ENCODE results near the gene LAPTM4A.
"Not testable (repeated sequence)": the region's sequence is repeated elsewhere in the genome, so short reads cannot be mapped to it uniquely, and the experiment has no call there.

LAPTM4A gene

DNA sequence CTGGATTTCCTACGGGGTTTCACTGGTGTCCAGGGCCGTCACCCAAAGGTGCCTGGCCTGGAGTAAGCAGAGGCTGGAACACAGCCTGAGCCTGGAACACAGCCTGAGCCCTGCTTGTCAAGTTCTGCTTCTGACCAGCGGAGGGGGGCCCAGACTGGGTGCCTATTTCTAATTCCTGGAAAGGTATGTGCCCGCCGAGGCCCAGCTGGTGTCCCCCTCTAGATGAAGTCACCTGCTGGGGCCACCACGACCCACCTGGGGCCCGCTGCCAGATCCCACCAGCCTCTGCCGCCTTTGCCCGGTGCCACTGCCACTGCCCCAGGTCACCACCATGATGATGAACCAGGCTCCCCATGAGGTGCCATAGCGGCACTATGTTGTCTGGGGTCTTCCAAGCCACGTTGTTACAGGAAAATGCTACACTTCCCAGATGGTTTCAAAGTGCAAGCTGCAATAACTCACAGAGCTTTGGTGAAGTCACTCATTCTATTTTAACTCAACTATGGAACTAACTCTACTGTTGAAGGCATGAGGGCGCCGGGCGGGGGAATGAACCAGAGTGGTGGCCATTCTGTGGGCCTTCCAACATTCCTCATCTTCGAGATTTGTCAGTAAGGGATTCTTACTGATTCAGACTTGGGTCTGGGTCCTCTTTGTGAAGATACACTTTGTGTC, 40.9 kb upstream of the LAPTM4A start:
- no peak overlapping the region for H3K4me3 ChIP-seq (replicated peaks; ENCODE audit: insufficient read depth, low read length)
- H3K27me3 ChIP-seq (ENCODE audit: insufficient read depth, poor library complexity, severe bottlenecking): peaks cover 4% of the 10 kb centered on the region
- DNase-seq (ENCODE audit: low read depth in 1 of 2, low spot score in 1 of 2): no peak
- TF ChIP-seq, protein P1, sequence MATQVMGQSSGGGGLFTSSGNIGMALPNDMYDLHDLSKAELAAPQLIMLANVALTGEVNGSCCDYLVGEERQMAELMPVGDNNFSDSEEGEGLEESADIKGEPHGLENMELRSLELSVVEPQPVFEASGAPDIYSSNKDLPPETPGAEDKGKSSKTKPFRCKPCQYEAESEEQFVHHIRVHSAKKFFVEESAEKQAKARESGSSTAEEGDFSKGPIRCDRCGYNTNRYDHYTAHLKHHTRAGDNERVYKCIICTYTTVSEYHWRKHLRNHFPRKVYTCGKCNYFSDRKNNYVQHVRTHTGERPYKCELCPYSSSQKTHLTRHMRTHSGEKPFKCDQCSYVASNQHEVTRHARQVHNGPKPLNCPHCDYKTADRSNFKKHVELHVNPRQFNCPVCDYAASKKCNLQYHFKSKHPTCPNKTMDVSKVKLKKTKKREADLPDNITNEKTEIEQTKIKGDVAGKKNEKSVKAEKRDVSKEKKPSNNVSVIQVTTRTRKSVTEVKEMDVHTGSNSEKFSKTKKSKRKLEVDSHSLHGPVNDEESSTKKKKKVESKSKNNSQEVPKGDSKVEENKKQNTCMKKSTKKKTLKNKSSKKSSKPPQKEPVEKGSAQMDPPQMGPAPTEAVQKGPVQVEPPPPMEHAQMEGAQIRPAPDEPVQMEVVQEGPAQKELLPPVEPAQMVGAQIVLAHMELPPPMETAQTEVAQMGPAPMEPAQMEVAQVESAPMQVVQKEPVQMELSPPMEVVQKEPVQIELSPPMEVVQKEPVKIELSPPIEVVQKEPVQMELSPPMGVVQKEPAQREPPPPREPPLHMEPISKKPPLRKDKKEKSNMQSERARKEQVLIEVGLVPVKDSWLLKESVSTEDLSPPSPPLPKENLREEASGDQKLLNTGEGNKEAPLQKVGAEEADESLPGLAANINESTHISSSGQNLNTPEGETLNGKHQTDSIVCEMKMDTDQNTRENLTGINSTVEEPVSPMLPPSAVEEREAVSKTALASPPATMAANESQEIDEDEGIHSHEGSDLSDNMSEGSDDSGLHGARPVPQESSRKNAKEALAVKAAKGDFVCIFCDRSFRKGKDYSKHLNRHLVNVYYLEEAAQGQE (IDR thresholded peaks at IDR 0.05; ENCODE audit: insufficient replicate concordance, low read depth): no peak
- TF ChIP-seq CTCF (IDR thresholded peaks at IDR 0.05; ENCODE audit: insufficient read depth, low read length): no peak
- H3K27ac ChIP-seq (replicated peaks): no peak overlapping the region

DNA sequence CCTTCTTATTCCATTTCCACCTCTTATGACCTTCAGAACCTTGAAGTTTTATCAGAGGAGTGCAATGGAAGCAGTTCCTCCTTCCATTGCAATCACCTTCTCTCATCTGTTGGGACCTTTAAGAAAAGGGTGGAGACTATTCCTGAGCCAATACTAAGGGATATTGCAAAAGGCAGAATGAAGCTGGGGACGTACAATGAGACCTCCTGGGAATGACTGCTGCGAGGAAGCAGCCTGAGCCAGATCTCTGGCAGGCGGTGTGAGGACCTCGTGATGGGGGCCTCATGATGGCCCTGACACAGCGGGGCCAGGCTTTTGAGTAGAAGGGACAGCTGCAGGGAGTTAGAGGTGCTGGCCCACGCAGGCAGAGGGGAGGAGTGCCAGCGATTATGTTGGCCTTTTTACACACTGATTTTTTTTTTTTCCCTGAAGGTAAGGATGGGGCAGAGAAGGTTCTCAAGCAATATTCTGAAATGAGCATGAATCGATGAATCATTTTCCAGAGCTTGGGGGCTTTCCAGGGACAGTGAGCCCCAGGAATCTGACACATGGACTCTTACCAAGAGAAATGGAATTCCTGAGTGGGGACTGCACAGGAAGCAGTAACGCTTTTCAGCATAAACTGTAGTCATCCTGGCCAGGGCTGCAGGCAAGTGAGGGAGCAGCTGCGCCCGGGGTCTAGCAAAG, 40.0 kb upstream of the LAPTM4A start:
- Histone ChIP-seq H3K4me3 (replicated peaks; ENCODE audit: insufficient read depth, low read length) (no peak overlapping the region), H3K27ac (replicated peaks) (no peak overlapping the region), H3K27me3 (ENCODE audit: insufficient read depth, poor library complexity, severe bottlenecking) (peaks cover 4% of the 10 kb centered on the region)
- TF ChIP-seq GABPA (IDR thresholded peaks at IDR 0.05; ENCODE audit: low read depth) (no peak), SPI1 (IDR thresholded peaks at IDR 0.05; ENCODE audit: borderline replicate concordance, low read depth) (no peak), CTCF (IDR thresholded peaks at IDR 0.05; ENCODE audit: insufficient read depth, low read length) (no peak), POLR2AphosphoS5 (IDR thresholded peaks at IDR 0.05; ENCODE audit: low read depth) (no peak)
- TF ChIP-seq, protein P1 (IDR thresholded peaks at IDR 0.05; ENCODE audit: insufficient replicate concordance, low read depth): no peak
- no peak for DNase-seq (ENCODE audit: low read depth in 1 of 2, low spot score in 1 of 2)

- no peak overlapping the region for H3K4me3 ChIP-seq (replicated peaks; ENCODE audit: insufficient read depth, low read length)
- no peaks in the 10 kb centered on the region for H3K27me3 ChIP-seq (ENCODE audit: insufficient read depth, poor library complexity, severe bottlenecking)
- TF ChIP-seq SPI1 (IDR thresholded peaks at IDR 0.05; ENCODE audit: borderline replicate concordance, low read depth) (no peak), GABPA (IDR thresholded peaks at IDR 0.05; ENCODE audit: low read depth) (no peak), CTCF (IDR thresholded peaks at IDR 0.05; ENCODE audit: insufficient read depth, low read length) (no peak), POLR2AphosphoS5 (IDR thresholded peaks at IDR 0.05; ENCODE audit: low read depth) (no peak)
- TF ChIP-seq, protein P1 (IDR thresholded peaks at IDR 0.05; ENCODE audit: insufficient replicate concordance, low read depth): no peak
- H3K27ac ChIP-seq (replicated peaks): no peak overlapping the region
- no peak for DNase-seq (ENCODE audit: low read depth in 1 of 2, low spot score in 1 of 2)
Measured at GRCh38 chr2:20089715-20090464, 38.5 kb upstream of the LAPTM4A start.

DNA sequence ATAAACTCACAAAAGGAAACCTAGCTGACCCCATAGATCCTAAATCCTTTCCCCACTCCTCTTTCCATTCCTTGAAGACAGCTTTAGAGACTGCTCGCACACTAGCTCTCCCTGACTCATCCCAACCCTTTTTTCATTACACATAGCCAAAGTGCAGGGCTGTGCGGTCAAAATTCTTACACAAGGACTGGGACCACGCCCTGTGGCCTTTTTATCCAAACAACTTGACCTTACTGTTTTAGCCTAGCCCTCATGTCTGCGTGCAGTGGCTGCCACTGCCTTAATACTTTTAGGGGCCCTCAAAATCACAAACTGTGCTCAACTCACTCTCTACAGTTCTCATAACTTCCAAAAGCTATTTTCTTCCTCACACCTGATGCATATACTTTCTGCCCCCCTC, 34.5 kb upstream of the LAPTM4A start:
- H3K27ac ChIP-seq (replicated peaks); H3K27me3 ChIP-seq (ENCODE audit: insufficient read depth, poor library complexity, severe bottlenecking); H3K4me3 ChIP-seq (replicated peaks; ENCODE audit: insufficient read depth, low read length); DNase-seq (ENCODE audit: low read depth in 1 of 2, low spot score in 1 of 2): not testable (repeated sequence)

DNA sequence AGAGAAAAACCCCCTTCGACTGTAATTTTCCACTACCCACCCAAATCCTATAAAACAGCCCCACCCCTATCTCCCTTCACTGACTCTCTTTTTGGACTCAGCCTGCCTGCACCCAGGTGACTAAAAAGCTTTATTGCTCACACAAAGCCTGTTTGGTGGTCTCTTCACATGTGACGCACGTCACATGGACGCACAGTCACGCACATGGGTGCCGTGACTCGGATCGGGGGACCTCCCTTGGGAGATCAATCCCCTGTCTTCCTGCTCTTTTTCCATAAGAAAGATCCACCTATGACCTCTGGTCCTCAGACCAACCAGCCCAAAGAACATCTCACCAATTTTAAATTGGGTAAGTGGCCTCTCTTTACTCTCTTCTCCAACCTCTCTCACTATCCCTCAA, 31.4 kb upstream of the LAPTM4A start:
- H3K4me3 ChIP-seq (replicated peaks; ENCODE audit: insufficient read depth, low read length); H3K27me3 ChIP-seq (ENCODE audit: insufficient read depth, poor library complexity, severe bottlenecking); H3K27ac ChIP-seq (replicated peaks); DNase-seq (ENCODE audit: low read depth in 1 of 2, low spot score in 1 of 2): not testable (repeated sequence)
